G401 (cell line): ENCODE results near the gene CMTM7. TPM values are rescaled to one million over a fixed set of nuclear protein-coding genes. Genes with fewer than 3 reads are reported as not detected.
"Not testable (repeated sequence)": the region's sequence is repeated elsewhere in the genome, so short reads cannot be mapped to it uniquely, and the experiment has no call there.

Experiments used
- DNase-seq: peaks from one replicate; pipeline ENCODE4 v3.0.0-alpha.2; 2015; ENCODE audit warnings: low spot score
- in situ Hi-C: cut with HindIII; loops from 2 replicates; pipeline ENCODE4 v1.10.0; 2016; ENCODE audit warnings: low sequenced_read_pairs, mixed read lengths
- total RNA-seq: library from RNA; depleted of rRNA; stranded (reverse); fragments of >200 nt; shearing (Covaris generic); gene quantifications from 2 replicates; pipeline ENCODE4 v1.2.3, GENCODE V29; 2014

CMTM7 gene
- total RNA-seq, 1 experiment from 2014 or later: 12.4 TPM

DNA sequence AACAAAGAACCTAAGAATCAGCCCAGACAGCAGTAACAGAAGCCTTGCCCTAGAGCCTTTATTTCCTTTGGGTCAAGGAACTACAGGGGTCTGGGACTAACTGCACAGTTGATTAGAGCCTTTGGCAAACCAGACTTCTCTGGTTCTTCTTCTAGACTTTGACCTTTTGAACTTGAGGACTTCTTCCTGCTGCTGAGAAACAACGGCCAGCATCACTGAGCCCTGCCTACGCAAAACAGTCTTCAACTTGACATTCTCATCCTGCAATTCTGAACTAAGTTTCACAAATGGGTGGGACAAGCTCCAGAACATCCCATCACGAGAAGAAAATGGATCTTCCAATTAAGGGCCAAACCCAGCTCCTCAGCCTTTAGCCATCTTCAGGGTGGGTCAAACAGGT lies 79.6 kb downstream of the CMTM7 start:
- no peak for DNase-seq
- in situ Hi-C loops: no loop called here

DNA sequence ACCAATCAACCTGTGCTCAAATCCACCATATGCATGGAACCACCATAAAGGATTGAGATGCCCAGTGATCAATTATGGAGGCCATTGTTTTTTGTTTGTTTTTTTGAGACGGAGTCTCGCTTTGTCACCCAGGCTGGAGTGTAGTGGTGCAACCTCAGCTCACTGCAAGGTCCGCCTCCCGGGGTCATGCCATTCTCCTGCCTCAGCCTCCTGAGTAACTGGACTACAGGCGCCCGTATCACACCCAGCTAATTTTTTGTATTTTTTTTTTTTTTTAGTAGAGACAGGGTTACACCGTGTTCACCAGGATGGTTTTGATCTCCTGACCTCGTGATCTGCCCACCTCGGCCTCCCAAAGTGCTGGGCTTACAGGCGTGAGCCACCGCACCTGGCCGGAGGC lies 80.5 kb downstream of the CMTM7 start:
- in situ Hi-C loops: not testable (repeated sequence)

GRCh38 chr3:32474201-32474600 lies 82.5 kb downstream of the CMTM7 start:
- DNase-seq: no peak
- in situ Hi-C loops: no loop called here

More for the DNA sequence above, 80.5 kb downstream of the CMTM7 start:
- not testable (repeated sequence) for DNase-seq

GRCh38 chr3:32480604-32481003 lies 89.0 kb downstream of the CMTM7 start:
- in situ Hi-C loops: no loop called here
- DNase-seq: no peak

- no peak for DNase-seq
- in situ Hi-C loops: no loop called here
These were observed 90.4 kb downstream of the CMTM7 start for GRCh38 chr3:32481791-32482631.

GRCh38 chr3:32482693-32483092 lies 91.0 kb downstream of the CMTM7 start:
- in situ Hi-C loops: no loop called here
- no peak for DNase-seq

DNA sequence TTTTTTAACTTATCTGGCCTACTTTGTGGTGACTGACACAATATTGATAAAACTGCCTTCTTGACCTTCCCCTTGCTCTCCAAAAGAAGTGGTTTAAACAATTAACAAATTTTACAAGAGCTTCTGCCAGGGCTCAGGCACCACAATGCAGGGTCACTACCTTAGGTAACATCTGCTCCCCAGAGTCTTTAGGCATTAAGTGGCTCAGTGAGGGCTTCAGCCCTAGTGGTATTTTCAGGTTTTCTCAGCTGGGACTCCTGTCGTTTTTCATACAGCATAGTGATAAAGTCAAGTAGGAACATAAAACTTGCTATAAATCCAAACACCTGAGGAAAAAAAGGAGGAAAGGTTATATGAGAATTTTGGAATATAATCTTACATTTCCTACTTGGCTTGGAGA lies 92.1 kb downstream of the CMTM7 start:
- DNase-seq: no peak
- in situ Hi-C loops: no loop called here

DNA sequence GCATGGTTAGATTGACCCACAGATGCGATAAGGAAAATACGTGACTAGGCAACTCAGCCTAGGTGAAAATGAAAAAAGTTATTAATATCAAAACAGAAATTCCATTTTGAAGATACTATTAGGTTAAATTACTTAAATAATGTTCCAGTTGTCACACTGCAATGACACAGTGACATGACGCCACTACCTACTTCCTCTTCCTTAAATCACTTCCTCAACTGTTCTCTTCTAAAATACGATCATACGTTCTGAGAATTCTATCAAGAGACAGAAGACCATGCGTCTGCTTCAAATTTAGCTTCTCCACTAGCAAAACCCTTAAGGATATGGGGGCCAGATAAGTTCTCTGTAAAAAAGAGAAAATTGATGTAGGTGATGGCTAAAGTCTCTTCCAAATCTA lies 92.8 kb downstream of the CMTM7 start:
- in situ Hi-C loops: no loop called here
- no peak for DNase-seq

DNA sequence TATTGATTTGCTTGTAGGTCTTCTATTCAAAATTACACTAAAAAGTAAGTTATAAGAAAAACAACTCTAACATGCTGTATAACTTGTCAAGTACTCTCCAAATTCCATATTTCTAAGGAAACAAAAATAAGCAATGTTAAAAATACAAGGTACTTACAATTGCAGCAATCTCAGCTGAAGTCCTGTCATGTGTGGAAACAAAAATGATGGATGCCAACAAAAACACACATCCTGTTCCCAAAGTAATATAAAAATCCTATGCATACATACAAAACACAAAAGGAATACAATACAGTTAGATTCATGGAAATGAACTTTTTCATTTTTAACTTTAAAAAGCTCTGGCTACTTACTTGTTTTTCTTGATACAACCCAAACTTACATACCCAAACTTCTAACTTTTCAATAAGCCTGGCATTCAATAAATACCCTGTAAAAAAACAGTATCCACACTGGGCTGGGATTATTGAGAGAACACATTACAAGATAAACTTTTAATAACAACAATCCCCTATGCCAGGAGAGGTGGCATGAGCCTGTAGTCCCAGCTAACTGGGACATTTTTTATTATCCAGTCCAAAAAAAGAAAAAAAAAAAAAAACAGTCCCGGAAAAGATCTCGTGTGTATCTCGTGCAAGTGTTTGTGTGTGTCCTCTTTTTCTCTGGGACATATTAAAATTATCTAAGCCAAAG lies 96.3 kb downstream of the CMTM7 start:
- in situ Hi-C loops: no loop called here
- no peak for DNase-seq

GRCh38 chr3:32488474-32489008 lies 96.9 kb downstream of the CMTM7 start:
- DNase-seq: no peak
- in situ Hi-C loops: no loop called here

DNA sequence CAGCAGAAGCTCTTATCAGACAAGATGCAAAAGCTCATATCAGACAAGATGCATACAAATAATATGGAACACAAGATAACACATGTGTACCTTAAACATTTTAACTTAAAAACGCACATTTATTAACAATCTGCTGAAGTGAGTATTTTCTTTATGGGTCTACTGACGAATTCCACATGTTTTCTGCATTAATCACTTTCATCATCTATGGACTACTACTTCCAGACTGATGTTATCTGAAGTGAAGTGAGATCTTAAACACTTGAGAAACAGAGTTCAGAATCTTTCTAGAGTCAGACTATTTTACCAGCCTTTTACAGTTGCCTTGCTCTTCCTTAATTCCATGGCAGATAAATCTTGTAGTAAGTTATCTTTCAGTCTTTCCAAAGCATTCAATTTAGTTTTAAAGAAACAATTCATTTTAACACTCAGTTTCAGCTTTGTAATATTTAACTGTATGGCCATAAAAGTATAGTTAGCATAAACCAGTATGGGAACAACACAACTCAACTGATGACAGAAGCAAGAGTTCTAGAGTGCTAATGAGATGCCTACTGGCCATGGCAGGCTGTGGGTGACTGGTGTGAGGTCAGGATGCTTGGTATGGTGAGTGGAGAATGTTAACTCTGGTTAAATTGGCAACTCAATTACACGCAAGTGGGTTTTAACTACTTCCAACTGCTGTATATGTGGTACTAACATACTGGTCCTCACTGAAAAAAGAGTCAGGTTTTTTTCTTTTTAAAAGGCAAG lies 101.2 kb downstream of the CMTM7 start:
- no peak for DNase-seq
- in situ Hi-C loops: no loop called here

- DNase-seq: no peak
- in situ Hi-C loops: no loop called here
These were observed 102.1 kb downstream of the CMTM7 start for GRCh38 chr3:32493437-32494414.

DNA sequence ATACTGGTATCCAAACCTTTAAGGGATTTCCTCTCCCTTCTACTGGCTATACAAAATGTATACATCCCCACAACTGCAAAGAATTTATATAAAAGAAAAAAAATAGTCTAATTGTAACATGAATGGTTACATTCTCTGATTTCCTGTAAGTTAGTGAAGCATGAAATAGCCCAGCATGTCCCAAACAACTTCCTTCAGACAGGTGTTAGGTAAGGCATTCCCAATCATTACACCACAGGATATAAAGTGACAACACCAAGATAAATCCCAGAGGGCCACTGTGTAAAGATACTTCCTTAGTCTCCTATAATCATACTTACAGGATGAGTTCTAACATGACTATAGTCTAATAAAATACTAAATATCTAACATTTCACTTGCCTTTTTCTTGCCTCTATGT lies 103.4 kb downstream of the CMTM7 start:
- no peak for DNase-seq
- in situ Hi-C loops: no loop called here

DNA sequence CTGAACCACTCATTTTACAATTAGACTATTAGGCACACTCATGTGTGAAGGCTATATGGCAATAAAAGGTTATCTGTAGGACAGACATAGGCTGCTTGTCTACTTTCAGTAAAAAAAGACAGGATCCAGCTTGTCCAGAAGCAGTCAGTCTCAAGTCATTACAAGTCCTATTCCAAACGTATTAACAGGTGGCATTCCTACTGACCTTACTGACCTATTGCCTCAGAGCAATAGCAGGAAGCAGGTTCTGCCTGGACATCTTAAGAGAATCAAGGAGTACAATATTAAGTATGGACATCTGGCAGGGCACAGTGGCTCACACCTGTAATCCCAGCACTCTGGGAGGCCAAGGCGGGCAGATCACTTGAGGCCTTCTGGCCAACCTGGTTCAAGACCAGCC lies 104.0 kb downstream of the CMTM7 start:
- in situ Hi-C loops: no loop called here
- no peak for DNase-seq

- no peak for DNase-seq
- in situ Hi-C loops: no loop called here
These were observed 106.6 kb downstream of the CMTM7 start for GRCh38 chr3:32498252-32498651.

GRCh38 chr3:32498992-32499391 lies 107.3 kb downstream of the CMTM7 start:
- DNase-seq: no peak
- in situ Hi-C loops: no loop called here

GRCh38 chr3:32499585-32499984 lies 107.9 kb downstream of the CMTM7 start:
- DNase-seq: no peak
- in situ Hi-C loops: no loop called here

GRCh38 chr3:32500231-32500630 lies 108.6 kb downstream of the CMTM7 start:
- DNase-seq: no peak
- in situ Hi-C loops: no loop called here
